KOPT-K1 (cell line): Measurements from ENCODE around the gene NPW.

Experiments used
- H3K27ac ChIP-seq: fragments of 200-600 bp; sonication (generic); 2 replicates; pipeline ENCODE4 v1.5.1; 2016; ENCODE audit warnings: antibody characterized with exemption, mild to moderate bottlenecking, low read depth, low read length; ENCODE audit not compliant: poor library complexity, severe bottlenecking
- H3K36me3 ChIP-seq: fragments of 200-600 bp; sonication (generic); 2 replicates; pipeline ENCODE4 v1.5.1; 2017; ENCODE audit warnings: antibody characterized with exemption, mild to moderate bottlenecking, low read length, moderate library complexity; ENCODE audit not compliant: insufficient read depth
- H3K9me3 ChIP-seq: fragments of 200-600 bp; sonication (generic); 2 replicates; pipeline ENCODE4 v1.5.1; 2017; ENCODE audit warnings: antibody characterized with exemption, low read length, mild to moderate bottlenecking; ENCODE audit not compliant: insufficient read depth, poor library complexity, severe bottlenecking

Gene NPW

DNA sequence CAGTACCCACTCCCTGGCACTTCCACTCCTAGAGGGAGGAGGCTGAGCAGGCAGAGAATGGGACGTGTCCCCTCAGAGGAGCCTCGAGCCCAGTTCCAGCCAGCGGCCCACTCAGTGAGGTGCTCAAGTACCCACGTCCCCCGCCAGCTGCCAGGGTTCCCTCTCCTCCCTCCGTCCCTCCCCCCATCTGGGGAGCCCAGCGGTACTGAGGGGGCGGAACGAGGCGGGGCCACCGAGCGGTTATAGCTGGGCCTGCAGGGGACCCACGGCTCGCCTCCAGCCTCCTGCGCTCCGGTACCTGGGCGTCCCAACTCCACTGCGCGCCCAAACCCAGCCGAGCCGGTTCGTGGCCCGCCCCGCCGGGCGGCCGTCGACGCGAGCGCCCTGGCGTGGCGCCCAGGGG lies at the start of gene NPW:
NPW (plus strand) TSS at position 268 of the 403 bp plus-strand sequence.
- Histone ChIP-seq H3K9me3 (no peaks in the 10 kb centered on the region), H3K36me3 (no peaks in the 10 kb centered on the region), H3K27ac (no peak within 1 kb of the TSS)

DNA sequence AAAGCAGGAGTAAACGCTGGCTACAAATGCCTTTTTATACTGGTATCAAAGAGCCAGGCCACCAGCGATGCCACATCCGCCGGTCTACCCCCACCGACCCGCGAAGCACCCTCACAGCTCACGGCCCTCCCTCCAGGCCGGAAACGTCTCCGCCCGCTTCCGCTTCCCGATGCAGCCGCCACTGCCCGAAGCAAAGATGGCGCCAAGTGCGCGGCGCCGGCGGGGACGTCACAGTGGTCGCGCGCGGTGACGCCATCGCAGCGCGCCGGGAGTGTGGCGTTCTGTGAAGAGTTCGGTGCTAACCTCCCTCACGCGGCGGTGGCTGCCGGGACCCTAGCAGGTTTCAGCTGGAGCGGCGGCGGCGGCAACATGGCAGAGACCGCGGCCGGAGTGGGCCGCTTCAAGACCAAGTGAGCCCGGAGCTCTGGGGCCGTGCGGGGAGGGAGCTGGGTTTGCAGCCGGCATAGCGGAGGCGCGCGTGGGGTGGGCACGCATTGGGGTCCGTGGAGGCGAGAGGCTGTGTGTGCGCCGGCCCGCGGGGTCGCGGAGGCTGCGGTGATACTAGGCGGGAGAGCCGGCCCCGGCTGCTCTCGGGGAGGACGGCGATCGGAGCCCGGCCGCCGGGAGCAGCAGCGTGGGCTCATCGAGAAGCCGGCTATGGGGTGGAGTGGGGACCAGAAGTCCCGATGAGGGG lies 47.6 kb upstream of the NPW start, which contains the start of gene TBL3:
TBL3 (plus strand) TSS at position 258 of the 694 bp plus-strand sequence; CDS start at position 370, 112 bp downstream.
- H3K27ac ChIP-seq = peak within 1 kb of the TSS; percentile 77
- H3K9me3 ChIP-seq = no peaks in the 10 kb centered on the region
- peaks cover 29% of the 10 kb centered on the region for H3K36me3 ChIP-seq

DNA sequence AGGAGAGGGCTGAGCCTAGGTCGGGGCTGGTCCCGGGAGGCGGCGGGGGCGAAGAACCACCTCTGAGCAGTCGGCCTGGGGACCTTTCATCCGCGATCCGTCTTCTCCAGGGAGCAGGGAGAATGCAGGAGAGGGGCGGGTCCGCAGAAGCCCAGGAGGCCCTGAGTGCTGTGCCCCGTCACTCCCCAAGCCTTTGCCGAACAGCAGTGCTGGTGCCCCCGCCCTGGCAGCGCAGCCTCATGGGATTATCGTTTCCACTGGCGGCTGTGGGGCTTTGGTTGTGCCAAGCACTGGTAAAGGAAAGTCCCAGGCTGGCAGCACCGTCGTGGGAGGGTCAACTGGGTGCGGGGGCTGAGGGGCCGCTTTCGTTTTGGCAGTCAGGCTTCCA lies 47.1 kb upstream of the NPW start:
- H3K9me3 ChIP-seq = no peaks in the 10 kb centered on the region
- H3K36me3 ChIP-seq = peaks cover 34% of the 10 kb centered on the region
- peak overlapping the region; percentile 77 for H3K27ac ChIP-seq

DNA sequence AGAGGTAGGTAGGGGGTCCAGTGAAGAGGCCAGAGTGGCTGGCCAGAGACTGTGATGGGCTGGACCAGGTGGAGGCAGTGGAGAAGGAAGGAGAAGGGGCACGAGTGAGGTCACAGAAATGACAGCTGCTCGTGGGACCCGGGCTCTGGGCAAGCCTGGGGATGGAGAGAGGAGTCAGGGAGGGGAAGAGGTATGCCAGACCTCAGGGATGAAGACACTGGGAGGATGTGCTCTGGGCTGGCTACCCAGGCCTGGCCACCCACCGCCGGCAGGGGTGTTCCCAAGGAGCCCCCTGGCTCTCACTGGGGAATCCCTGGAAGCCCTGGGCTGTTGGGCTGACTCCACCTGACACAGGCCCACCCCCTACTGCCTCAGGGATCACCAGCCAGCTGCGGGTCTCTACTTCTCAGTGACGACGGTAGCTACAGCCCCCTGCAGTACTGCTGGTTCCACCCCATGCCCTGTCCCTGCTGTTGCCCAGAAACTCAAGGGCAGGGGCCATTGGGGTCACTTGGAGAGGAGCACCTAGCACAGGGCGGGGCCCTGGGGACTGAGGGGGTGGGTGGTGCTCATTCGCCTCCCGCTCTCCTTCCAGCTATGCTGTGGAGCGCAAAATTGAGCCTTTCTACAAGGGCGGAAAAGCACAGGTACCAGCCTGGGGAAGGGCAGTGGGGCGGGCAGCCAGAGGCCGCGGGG lies 46.0 kb upstream of the NPW start:
- Histone ChIP-seq H3K36me3 (peaks cover 46% of the 10 kb centered on the region), H3K27ac (no peak overlapping the region), H3K9me3 (no peaks in the 10 kb centered on the region)

DNA sequence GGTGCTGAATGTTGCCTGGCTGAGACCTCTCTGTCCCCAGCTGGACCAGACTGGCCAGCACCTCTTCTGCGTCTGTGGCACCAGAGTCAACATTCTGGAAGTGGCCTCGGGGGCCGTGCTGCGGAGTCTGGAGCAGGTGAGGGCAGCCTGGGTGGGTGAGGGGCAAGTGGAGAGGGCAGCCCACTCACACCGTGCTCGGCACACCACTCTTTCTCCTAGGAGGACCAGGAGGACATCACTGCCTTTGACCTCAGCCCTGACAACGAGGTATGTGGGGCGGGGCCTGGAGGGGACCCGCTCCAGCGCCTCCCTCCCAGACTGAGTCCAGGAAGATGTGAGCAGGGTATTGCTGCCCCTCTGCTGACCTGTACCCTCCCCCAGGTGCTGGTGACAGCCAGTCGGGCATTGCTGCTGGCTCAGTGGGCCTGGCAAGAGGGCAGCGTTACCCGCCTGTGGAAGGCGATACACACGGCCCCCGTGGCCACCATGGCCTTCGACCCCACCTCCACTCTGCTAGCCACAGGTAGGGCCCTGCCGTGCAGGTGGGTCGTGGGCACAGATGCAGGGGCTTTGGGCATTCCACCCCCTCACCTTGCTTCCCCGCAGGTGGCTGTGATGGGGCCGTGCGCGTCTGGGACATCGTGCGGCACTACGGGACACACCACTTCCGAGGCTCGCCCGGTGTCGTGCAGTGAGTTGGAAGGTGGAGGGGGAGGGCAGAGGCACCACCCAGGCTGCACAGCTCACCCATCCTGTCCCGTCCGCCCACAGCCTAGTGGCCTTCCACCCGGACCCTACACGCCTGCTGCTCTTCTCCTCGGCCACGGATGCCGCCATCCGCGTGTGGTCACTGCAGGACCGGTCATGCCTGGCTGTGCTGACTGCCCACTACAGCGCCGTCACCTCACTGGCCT lies 45.2 kb upstream of the NPW start:
- no peaks in the 10 kb centered on the region for H3K9me3 ChIP-seq
- H3K36me3 ChIP-seq = peaks cover 50% of the 10 kb centered on the region
- H3K27ac ChIP-seq = no peak overlapping the region

DNA sequence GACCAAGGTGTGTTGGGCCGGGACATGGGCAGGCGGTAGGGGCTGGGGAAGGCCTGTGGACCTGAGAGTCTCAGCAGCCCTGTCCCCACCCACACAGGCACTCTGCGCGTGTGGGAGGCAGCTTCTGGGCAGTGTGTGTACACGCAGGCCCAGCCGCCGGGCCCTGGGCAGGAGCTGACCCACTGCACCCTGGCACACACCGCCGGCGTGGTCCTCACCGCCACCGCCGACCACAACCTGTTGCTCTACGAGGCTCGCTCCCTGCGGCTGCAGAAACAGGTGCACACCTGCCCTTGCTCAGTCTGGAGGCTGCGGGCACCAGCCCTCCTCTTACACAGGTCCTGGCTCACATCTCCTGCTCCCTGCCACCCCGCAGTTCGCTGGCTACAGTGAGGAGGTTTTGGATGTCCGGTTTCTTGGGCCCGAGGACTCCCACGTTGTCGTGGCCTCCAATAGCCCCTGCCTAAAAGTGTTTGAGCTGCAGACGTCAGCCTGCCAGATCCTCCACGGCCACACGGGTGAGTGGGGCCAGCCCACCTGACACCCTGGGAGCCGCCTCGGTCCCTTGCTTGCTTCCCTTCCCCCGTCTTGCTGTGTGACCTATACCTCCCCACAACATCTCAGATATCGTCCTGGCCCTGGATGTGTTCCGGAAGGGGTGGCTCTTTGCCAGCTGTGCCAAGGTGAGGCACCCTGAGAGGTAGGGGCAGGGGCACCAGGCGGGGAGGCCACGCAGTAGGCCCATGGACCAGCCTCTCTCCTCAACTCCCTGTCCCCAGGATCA lies 44.0 kb upstream of the NPW start:
- H3K9me3 ChIP-seq = no peaks in the 10 kb centered on the region
- H3K27ac ChIP-seq = no peak overlapping the region
- peaks cover 54% of the 10 kb centered on the region for H3K36me3 ChIP-seq

DNA sequence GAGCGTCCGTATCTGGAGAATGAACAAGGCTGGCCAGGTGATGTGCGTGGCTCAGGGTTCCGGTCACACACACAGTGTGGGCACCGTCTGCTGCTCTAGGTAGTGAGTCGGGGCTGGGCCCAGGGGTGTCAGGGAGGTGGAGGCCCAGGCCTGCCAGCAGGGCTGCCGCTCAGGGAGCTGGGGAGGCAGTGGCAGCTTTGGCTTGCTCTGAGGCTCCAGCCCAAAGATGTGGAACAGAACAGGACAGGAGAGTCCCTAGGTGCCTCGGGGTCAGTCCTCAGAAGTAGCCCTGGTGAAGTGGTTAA lies 43.4 kb upstream of the NPW start:
- peaks cover 54% of the 10 kb centered on the region for H3K36me3 ChIP-seq
- no peak overlapping the region for H3K27ac ChIP-seq
- no peaks in the 10 kb centered on the region for H3K9me3 ChIP-seq

DNA sequence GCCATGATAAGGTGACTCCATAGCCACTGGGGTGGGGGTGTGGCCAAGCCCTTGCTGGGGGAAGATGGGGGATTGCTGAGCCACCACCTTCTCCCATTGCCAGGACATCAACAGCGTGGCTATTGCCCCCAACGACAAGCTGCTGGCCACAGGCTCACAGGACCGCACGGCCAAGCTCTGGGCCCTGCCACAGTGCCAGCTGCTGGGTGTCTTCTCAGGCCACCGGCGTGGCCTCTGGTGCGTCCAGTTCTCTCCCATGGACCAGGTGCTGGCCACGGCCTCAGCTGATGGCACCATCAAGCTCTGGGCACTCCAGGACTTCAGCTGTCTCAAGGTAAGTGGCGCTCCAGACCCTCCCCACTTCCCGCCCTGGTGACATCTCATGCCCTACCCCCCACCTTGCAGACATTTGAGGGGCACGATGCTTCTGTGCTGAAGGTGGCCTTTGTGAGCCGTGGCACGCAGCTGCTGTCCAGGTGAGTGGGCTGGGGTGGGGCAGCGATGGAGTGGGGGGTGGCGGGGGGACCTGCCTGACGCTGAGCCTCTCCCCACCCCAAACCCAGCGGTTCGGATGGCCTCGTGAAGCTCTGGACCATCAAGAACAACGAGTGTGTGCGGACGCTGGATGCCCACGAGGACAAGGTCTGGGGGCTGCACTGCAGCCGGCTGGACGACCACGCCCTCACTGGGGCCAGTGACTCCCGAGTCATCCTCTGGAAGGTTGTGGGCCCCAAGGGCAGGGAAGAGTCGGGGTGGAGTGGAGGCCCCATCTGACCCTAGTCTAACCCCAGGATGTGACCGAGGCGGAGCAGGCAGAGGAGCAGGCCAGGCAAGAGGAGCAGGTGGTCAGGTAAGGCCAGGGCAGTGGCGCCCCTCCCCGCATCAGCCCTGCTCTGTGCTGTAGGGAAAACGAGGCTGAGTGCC lies 42.4 kb upstream of the NPW start:
- H3K9me3 ChIP-seq = no peaks in the 10 kb centered on the region
- no peak overlapping the region for H3K27ac ChIP-seq
- peaks cover 54% of the 10 kb centered on the region for H3K36me3 ChIP-seq

DNA sequence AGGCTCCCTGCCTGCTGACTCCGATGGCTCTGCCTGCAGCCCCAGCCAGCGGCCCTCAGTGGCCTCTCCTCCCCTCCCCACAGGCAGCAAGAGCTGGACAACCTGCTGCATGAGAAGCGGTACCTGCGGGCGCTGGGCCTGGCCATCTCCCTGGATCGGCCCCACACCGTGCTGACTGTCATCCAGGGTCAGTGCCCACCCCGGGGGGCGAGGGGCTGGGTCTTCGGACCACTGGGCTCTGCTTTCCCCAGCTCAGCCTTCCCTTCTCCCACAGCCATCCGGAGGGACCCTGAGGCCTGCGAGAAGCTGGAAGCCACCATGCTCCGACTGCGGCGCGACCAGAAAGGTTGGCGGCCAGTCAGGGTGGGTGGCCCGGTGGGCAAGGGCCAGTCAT lies 41.7 kb upstream of the NPW start:
- Histone ChIP-seq H3K27ac (no peak overlapping the region), H3K9me3 (no peaks in the 10 kb centered on the region), H3K36me3 (peaks cover 54% of the 10 kb centered on the region)

DNA sequence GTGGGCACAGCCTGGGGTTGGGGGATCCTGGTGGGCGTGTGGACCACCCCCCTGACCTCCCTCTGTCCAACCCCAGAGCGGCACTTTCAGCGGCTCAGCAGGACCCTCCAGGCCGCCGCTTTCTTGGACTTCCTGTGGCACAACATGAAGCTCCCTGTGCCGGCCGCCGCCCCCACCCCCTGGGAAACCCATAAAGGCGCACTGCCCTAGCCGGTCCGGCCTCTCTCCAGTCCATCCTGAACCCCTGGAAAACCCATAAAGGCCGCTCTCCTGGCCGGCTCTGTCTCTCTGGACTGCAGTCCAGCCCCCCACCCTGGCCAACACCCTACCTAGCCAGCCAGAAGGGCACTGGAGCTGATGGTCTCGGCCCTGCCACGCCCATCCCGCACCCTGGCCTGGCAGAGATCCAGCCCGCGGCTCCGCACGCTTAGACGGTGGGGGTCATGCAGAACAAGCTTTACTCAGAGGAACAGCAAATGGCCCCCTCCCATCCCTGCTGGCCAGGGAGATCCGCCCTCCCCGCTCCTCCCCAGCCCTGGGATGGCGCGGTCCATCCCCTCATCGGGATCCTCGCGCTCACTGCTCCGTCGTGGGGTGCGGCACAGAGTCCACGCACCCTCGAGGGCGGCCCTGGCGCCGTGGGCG lies 41.0 kb upstream of the NPW start:
- Histone ChIP-seq H3K9me3 (no peaks in the 10 kb centered on the region), H3K36me3 (peaks cover 54% of the 10 kb centered on the region), H3K27ac (no peak overlapping the region)

DNA sequence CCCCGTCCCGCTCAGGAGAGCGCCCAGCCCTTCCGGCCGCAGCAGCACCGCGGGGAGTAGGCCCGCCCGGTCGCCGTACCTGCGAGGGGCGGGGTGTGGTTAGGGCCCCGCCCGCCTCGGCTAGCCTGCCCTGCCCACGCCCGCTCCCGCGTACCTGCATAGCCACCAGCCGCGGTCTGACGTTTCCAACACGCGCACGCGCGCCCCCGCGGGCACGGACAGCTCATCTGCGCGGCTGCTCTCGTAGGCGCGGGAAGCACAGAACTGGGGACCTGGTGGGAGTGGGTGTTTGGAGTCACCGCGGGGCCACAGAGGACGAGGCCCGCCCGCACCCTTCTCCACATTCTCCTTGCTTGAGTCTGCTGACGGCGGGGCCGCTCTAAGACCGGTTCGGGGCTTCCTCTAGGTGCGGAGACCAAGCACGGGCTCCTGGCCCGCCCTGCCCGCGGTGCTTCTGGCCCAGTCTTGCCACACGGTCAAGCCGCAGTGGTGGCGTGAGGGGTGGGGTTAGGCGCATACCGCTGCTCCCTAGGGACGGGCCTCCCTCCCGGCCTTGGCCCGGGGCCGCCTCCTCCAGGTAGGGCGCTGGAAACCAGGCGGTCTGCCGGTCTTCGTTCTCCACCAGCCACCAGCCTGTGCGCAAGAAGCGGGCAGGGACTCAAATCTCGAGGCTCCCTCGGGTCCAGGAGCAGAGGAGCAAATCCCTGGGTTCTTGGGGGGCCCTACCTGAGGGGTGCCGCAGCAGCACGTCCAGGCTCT lies 40.1 kb upstream of the NPW start:
- Histone ChIP-seq H3K27ac (no peak overlapping the region), H3K9me3 (no peaks in the 10 kb centered on the region), H3K36me3 (peaks cover 50% of the 10 kb centered on the region)

DNA sequence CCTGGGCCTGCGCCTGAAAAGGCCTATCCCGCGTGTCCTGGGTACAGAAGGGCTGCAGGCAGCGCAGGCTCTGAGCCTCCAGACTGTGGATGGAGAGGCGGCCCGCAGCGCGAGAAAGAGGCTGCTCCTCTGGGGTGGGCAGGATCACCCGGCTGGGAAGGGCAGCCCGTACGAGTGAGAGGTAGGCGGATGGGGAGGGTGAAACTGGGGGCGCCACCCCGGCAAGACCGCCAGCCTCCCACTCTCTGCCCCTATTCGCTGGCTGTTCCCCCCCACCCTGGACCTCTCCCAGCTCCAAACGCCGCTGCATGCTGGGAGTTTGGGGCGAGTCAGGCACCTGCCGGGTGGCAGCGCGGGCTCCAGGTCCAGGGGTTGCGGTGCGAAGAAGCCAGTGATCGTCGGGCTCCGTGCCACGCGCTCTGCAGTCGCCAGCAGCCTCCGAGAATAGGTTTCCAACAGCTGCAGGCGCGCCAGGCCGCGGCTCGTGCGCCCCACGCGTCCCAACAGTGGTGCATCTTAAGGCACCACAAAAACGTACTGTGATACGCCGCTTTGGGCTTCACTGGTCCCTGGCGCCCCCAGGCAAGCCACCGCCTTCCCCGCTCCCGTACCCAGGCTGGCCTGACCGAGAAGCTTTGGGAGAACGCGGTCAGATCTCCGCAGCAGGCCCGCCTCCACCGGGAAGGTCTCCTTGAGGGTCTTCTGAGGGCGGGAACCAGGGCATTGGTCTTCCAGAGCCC lies 39.4 kb upstream of the NPW start:
- no peaks in the 10 kb centered on the region for H3K9me3 ChIP-seq
- peaks cover 42% of the 10 kb centered on the region for H3K36me3 ChIP-seq
- no peak overlapping the region for H3K27ac ChIP-seq

DNA sequence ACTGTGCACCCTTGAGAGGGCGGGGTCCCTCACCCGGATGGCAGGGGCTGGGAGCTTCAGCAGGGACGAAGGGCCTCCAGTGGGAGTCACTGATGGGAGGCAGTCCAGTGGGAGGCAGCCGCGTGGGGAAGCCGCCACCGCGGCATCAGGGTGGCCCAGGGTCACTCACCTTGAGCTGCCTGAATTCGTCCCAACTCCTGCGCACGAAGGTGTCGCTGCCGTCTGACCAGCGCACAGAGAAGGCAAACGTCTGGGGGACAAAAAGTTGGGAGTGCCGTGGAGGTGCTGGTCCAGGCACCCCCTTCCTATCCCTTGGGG lies 38.9 kb upstream of the NPW start:
- H3K36me3 ChIP-seq = peaks cover 40% of the 10 kb centered on the region
- H3K27ac ChIP-seq = no peak overlapping the region
- H3K9me3 ChIP-seq = no peaks in the 10 kb centered on the region
